Hematopoietic multipotent progenitor cell (in vitro differentiated cells): ENCODE data around the gene TMEM25. TPM values are rescaled to one million over a fixed set of nuclear protein-coding genes. Genes with fewer than 3 reads are reported as not detected.
A peak's percentile ranks its signal among the peaks of the same experiment; 100 is the strongest.

Source experiments
- DNase-seq, 3 donors: peaks; one replicate each; pipeline ENCODE4 v3.0.0-alpha.2; 2011 to 2015; ENCODE audit warnings: low read depth in 2 of 3, low spot score in 2 of 3
- total RNA-seq: library from RNA; depleted of rRNA; stranded (reverse); fragments of >200 nt; gene quantifications from one replicate; pipeline ENCODE4 v1.2.3, GENCODE V29; 2012

Gene TMEM25
- total RNA-seq, 1 donor: 35.8 TPM

DNA sequence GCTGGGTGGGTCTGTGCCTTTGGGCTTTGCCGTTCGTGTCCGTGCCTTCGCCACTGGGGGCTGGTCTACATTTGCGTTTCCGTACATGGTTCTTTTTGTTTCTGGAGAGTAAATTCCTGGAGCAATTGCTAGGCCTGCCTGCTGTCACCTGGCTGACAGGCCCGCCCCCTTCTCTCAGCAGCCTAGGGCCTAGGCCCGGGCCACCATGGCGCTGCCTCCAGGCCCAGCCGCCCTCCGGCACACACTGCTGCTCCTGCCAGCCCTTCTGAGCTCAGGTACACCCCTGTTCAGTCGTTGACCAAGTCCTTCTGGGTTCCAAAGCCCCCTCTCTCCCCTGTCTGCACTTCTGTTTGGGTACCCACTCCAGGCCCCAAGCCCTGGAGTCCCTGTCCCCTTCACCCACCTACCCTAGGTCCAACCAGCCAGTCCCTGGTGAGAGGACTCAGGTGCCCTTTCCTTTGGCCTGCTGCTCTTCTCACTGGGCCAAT lies 649 bp downstream of the TMEM25 start:
- DNase-seq: no peak

DNA sequence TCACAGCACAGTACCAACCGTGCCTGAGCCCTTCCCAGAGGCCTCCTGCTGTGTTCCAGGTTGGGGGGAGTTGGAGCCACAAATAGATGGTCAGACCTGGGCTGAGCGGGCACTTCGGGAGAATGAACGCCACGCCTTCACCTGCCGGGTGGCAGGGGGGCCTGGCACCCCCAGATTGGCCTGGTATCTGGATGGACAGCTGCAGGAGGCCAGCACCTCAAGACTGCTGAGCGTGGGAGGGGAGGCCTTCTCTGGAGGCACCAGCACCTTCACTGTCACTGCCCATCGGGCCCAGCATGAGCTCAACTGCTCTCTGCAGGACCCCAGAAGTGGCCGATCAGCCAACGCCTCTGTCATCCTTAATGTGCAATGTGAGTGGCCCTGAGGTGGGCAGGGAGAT lies 1.1 kb downstream of the TMEM25 start:
- DNase-seq: no peak

DNA sequence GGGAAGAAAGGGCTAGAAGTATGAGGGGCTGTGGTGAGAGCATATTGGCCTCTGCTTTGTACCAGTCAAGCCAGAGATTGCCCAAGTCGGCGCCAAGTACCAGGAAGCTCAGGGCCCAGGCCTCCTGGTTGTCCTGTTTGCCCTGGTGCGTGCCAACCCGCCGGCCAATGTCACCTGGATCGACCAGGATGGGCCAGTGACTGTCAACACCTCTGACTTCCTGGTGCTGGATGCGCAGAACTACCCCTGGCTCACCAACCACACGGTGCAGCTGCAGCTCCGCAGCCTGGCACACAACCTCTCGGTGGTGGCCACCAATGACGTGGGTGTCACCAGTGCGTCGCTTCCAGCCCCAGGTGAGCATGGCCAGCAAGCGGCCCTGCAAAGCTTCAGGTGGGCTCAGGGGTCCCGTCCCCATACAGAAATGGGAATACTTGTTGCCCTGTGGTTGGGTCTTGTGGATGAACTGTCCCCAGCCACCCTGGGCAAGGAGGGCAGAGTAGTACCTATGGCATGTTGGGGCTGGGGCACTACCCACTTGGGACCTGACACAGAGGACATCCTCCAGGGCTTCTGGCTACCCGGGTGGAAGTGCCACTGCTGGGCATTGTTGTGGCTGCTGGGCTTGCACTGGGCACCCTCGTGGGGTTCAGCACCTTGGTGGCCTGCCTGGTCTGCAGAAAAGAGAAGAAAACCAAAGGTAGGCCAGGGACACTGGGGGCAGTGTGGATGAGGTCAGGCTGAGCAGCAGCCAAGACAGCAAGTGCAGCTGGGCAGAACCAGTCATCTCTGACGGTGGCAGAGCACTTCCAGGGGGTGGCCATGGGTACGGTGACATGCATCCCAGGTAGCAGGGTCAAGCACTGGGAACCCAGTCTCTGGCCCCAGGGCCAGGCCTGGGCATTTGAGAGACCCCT lies 2.1 kb downstream of the TMEM25 start:
- DNase-seq: no peak

DNA sequence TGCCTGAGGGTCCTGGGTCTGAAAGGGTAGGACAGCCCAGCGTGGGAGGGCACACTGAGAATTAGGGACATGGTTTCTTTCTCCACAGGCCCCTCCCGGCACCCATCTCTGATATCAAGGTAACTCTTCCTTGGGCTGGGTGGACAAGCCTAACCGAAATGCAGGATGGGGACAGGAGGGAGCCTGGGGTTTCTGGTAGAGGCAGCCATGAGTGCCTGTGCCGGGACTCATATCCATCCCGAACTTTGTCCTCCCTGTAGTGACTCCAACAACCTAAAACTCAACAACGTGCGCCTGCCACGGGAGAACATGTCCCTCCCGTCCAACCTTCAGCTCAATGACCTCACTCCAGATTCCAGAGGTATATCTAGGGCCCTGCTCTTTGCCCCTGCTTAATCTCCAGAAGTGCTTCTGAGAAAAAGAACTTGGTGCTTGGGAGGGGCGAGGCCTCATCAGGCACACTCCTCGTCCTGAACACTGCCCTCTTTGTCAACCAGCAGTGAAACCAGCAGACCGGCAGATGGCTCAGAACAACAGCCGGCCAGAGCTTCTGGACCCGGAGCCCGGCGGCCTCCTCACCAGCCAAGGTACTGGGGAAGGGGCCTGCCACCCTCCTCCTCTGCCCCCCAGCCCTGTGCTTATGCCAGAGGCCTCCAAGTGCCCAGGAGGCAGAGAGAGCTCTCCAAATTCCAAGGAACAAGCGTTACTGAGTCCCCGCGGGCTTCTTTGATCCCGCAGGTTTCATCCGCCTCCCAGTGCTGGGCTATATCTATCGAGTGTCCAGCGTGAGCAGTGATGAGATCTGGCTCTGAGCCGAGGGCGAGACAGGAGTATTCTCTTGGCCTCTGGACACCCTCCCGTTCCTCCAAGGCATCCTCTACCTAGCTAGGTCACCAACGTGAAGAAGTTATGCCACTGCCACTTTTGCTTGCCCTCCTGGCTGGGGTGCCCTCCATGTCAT lies 3.1 kb downstream of the TMEM25 start:
- DNase-seq: no peak

DNA sequence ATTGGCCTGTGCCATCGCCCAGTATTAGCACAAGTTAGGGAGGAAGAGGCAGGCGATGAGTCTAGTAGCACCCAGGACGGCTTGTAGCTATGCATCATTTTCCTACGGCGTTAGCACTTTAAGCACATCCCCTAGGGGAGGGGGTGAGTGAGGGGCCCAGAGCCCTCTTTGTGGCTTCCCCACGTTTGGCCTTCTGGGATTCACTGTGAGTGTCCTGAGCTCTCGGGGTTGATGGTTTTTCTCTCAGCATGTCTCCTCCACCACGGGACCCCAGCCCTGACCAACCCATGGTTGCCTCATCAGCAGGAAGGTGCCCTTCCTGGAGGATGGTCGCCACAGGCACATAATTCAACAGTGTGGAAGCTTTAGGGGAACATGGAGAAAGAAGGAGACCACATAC lies 4.3 kb downstream of the TMEM25 start:
- DNase-seq: no peak

DNA sequence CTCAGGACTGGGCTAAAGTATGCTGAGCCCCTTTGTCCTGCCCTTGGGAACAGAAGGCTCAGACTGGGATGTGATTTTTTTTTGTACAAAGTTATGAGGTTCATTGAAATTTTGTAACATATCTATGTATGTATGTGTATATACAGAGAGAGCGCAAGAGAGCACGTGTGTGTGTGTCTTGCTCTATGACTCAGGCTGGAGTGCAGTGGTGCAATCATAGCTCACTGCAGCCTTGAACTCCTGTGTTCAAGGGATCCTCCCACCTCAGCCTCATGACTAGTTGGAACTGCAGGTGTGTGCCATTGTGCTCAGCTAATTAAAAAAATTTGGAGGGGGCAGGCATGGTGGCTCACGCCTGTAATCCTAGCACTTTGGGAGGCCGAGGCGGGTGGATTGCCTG lies 5.7 kb downstream of the TMEM25 start:
- no peak for DNase-seq

DNA sequence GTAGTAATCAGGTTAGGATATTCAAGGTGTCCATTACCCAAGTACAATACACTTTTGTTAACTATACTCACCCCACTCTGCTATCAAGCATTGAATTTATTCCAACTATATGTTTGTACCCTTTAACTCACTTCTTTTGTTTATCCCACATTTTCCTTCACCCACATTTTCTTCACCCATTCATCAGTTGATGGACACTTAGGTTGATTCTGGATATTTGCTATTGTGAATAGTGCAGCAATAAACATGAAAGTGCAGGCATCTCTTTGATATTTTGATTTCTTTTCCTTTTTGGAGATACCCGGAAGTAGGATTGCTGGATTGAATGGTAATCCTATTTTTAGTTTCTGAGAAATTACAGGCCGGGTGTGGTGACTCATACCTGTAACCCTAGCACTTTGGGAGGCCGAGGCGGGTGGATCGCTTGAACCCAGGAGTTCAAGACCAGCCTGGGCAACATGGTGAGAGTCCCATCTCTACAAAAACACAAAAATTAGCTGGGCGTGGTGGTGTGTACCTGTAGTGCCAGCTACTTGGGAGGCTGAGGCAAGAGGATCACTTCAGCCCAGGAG lies 6.5 kb downstream of the TMEM25 start:
- no peak for DNase-seq

DNA sequence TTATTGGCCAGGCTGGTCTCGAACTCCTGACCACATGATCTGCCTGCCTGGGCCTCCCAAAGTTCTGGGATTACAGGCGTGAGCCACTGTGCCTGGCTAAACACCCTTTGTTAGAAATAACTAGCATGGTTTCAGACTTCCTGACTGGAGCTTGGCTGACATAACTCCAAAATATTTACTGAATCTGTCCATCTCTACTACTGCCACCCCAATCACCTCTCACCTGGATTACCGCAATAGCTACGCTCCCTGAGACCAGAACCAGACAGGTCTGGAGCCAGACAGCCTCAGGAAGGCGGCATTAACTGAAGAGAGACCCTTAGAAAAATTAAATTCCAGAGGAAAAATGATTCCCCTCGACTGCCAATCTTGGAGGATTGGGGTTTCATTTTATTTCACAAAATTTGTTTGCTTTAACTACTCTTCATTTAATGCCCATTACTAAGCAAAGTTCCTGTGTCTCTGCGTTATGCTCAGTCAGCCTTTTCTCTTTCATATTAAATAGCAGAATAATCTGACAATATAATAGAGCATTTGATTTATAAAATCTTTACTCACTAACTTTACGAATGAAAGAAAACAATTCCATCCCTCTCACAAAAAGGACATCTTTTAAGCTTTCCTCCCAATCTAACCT lies 13.1 kb downstream of the TMEM25 start:
- DNase-seq: no peak

DNA sequence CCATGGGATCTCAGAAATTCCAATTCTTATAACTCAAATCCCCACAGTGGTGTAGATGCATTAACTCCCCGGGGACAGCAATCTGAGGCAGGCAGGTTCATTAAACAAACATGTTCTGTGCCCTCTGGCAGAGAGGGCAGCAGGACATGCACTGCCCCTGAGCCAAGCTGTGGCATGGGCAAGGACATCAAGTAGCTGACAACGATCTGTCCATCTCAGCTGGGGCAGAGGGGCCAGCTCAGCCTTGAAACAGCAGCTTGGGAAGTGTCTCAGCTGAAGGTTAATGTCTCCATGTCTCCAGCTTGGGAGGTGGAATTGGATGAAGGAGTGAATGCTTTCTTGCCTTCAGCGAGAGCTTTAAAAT lies 13.6 kb downstream of the TMEM25 start:
- DNase-seq: no peak

DNA sequence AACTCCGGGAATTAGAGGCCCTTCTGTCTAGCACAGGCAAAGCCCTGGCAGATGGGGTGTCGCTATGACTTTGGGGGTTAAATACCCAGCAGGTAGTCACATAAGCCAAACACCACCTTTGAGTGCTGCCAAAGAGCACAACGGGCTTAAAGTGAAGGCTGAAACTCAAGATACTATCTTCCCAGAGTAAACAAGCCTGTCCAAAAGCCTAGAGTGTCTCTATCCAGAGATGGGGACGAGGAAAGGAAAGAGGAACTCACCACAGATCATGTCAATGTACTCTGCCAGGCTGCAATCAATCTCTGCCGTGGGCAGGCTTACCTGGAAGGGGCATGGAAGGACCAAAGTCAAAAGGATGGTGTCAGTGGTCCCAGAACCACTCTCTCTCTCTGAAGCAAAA lies 14.5 kb downstream of the TMEM25 start:
- DNase-seq: no peak

DNA sequence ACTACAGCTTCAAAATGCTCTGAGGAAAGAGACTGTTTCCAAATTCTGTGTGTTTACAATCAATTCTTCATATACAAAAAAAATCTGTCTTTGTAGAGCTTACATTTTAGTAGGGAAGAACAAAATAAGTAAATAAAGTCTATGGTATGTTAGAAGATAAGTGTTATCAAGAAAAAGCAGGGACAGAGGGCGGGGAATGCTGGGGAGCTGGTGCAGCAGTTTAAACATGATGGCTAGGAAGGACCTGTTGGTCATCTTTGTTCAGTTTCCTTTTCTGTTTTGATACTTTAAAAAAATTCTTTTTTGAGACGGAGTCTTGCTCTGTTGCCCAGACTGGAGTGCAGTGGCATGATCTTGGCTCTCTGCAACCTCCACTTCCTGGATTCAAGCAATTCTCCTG lies 16.1 kb downstream of the TMEM25 start:
- DNase-seq: no peak

DNA sequence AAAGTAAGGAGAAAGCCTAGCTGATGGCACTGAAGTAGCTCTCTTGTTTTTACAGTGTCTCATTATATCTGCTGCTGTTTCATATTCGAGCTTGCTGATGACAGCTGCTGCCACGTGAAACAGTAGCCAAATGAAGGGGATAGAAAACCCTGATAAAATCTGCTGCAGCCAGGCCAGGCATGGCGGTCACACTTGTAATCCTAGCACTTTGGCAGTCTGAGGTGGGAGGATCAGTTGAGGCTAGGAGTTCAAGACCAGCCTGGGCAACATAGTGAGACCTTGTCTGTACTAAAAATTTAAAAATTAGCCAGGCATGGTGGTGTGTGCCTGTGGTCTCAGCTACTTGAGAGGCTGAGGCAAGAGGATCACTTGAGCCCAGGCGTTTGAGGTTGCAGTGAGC lies 21.3 kb downstream of the TMEM25 start:
- no peak for DNase-seq

DNA sequence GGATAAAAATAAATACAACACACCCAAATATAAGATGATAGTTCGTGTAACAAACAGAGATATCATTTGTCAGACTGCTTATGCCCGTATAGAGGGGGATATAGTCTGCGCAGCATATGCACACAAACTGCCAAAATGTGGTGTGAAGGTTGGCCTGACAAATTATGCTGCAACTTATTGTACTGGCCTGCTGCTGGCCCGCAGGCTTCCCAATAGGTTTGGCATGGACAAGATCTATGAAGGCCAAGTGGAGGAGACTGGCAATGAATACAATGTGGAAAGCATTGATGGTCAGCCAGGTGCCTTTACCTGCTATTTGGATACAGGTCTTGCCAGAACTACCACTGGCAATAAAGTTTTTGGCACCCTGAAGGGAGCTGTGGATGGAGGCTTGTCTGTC lies 29.8 kb downstream of the TMEM25 start:
- DNase-seq: no peak

DNA sequence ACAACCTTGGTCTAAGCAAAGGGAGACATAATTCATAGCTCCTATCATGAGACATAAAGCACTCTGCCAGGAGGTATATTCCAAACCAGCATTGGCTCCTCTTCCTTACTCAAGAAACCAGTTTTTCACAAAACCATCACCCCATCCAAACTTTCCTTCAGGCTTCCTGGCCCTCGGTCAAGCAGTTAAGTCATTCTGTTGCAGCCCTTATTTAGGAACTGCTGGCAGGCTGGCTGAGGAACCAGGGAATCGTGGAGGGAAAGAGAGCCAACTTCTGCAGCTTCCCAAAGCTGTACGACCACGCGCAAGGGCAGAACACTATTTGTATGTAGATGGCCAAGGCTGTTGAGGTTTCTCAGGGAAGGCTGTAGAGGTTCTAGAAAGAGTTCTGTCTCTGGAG lies 34.1 kb downstream of the TMEM25 start:
- DNase-seq: no peak

DNA sequence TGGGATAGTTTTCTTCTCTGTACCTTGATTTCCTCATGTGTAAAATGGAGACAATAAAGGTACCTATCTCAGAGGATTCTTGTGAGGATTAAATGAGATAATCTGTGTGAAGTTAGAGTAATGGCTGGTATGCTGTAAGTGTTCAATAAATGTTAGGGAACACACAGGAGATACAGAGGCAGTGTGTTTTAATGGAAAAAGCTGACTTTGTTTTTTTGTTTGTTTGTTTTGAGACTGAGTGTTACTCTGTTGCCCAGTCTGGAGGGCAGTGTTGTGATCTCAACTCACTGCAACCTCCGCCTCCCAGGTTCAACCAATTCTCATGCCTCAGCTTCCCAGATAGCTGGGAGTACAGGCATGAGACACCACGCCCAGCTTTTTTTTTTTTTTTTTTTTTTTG lies 38.7 kb downstream of the TMEM25 start:
- DNase-seq: no peak

DNA sequence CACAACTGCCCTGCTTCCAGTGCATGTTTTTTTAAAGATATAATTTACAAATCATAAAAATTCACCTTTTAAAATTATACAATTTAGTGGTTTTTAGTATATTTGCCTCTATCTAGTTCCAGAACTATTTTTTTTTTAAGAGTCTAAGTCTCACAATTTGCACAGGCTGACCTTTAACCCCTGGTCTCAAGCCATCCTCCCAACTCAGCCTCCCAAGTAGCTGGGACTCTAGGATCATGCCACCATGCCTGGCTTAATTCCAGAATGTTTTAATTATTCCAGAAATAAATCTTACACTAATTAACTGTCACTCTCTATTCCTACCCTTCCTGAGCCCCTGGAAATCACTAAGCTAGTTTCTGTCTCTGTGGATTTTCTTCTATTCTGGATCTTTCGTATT lies 39.8 kb downstream of the TMEM25 start:
- no peak for DNase-seq

DNA sequence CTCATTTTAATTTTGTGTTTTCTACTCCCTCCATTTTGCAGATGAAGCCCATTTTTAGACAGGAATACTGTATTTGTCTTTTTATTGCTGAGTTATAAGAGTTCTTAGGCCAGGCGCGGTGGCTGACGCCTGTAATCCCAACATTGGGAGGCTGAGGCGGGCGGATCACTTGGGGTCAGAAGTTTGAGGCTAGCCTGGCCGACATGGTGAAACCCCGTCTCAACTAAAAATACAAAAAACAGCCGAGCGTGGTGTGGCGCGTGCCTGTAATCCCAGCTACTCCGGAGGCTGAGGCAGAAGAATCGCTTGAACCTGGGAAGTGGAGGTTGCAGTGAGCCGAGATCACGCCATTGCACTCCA lies 40.7 kb downstream of the TMEM25 start:
- DNase-seq: peak in 1 of 3 donors; percentile 3

DNA sequence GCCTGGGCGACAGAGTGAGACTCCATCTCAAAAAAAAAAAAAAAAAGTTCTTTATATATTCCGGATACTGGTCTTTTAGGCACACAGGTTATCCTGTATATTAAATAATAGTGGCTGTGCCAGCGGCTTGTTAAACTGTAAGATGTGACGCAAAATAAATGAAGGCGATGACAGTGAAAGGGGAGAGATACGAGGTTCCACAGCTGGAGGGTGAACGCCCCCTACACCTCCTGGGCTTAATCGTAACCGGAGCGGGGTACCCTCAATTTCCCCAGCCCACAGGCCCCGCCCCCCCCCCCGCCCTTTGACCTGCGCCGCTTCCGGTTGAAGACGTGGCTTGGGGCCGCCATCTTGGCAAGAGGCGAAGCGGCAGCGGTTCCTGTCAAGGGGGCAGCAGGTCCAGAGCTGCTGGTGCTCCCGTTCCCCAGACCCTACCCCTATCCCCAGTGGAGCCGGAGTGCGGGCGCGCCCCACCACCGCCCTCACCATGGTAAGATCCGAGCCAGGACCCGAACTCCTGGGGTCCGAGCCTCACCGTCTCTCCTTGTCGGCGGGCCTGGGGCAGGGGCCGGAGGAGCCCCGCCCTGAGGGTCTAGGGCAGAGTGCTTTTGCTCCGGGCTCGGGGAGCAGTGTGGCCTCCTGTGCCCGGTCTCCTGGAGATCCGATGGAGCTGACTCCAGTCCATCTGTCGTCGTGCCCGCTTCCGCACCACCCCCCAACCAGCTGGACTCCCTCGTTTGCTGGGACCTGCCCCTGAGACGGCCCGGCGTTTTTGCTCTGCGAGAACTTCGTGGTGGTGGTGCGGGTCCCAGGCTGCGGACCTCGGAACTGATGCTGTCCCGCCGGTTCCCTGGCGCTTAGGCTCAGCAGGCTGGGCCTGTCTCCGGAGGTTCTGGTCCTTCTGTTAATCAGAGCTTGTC lies 41.3 kb downstream of the TMEM25 start, which contains the start of gene ARCN1:
Gene ARCN1 (plus strand): TSS at position 349 of the 920 bp plus-strand sequence. CDS start 139 bp downstream, at position 488.
- peak; percentile 63 to 88 (median 85) for DNase-seq

DNA sequence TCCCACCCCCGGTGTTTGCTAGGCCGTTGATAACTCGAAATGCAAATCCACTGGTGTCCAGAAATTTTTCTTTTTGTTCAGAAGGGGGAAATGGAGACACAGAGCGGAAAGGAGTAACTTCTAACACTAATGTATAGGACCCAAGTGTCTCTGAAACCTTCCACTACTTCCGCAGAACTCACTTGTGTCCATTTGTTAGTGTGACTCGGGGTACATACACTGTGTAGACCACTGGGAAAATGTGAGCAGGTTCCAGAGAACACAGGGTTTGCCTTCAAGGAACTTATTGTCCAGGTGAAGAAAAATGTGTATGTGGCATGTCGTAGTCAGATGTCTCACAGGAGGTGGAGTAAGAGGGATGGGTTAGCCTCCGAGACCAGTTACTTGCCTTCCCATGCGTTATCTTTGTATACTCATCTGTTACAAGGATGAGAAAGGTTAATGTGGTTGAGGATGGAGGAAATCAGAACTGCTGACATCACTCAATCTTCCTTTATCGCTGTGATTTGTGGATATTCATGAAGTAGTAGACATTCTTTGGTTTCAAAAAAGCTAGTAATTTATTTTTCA lies 42.1 kb downstream of the TMEM25 start:
- peak; percentile 21 to 40 (median 27) for DNase-seq
